GM23338 (cell line): ENCODE measurements around the gene ECD. TPM values are rescaled to one million over a fixed set of nuclear protein-coding genes. Genes with fewer than 3 reads are reported as not detected.

Experiments used
- ATAC-seq: fragments of 200-7000 bp; cut with Tn5 transposase; 3 replicates; pipeline ENCODE4 v1.9.1; 2020
- DNase-seq: peaks from one replicate; pipeline ENCODE4 v3.0.0-alpha.2; 2015; ENCODE audit warnings: low spot score
- H2AFZ ChIP-seq: fragments of 200-600 bp; sonication (generic); 2 replicates; pipeline ENCODE4 v1.8.0; 2016; ENCODE audit warnings: antibody characterized with exemption, mild to moderate bottlenecking, moderate library complexity
- H3F3A ChIP-seq: fragments of 200-600 bp; sonication (generic); replicated peaks from 2 replicates; pipeline ENCODE4 v1.8.0; 2017; ENCODE audit warnings: antibody characterized with exemption, mixed run types, low read depth
- H3K27ac ChIP-seq: fragments of 200-600 bp; sonication (generic); 2 replicates; pipeline ENCODE4 v1.6.1; 2016; ENCODE audit warnings: low read depth
- H3K27me3 ChIP-seq: fragments of 200-600 bp; sonication (generic); 2 replicates; pipeline ENCODE4 v1.8.0; 2016; ENCODE audit warnings: mild to moderate bottlenecking, mixed run types, moderate library complexity; ENCODE audit not compliant: insufficient read depth
- H3K36me3 ChIP-seq: fragments of 200-600 bp; sonication (generic); 2 replicates; pipeline ENCODE4 v1.8.0; 2016; ENCODE audit warnings: mild to moderate bottlenecking; ENCODE audit not compliant: insufficient read depth
- H3K4me1 ChIP-seq: fragments of 200-600 bp; sonication (generic); 2 replicates; pipeline ENCODE4 v1.8.0; 2016; ENCODE audit warnings: mild to moderate bottlenecking, moderate library complexity; ENCODE audit not compliant: insufficient read depth
- H3K4me2 ChIP-seq: fragments of 200-600 bp; sonication (generic); 2 replicates; pipeline ENCODE4 v1.7.1; 2017; ENCODE audit warnings: mixed run types
- H3K4me3 ChIP-seq: fragments of 200-600 bp; sonication (generic); 2 replicates; pipeline ENCODE4 v1.6.1; 2016; ENCODE audit warnings: mixed run types
- H3K79me2 ChIP-seq: fragments of 200-600 bp; sonication (generic); replicated peaks from 2 replicates; pipeline ENCODE4 v1.8.0; 2017; ENCODE audit warnings: mild to moderate bottlenecking; ENCODE audit not compliant: insufficient read depth
- H3K9me2 ChIP-seq: fragments of 200-600 bp; sonication (generic); 2 replicates; pipeline ENCODE4 v1.8.0; 2017; ENCODE audit not compliant: insufficient read depth
- H4K20me1 ChIP-seq: fragments of 200-600 bp; sonication (generic); replicated peaks from 2 replicates; pipeline ENCODE4 v1.8.0; 2017; ENCODE audit warnings: mild to moderate bottlenecking; ENCODE audit not compliant: insufficient read depth
- H3K27ac Mint-ChIP-seq: 2 replicates; pipeline ENCODE4 v1.8.0; 2020; ENCODE audit warnings: inconsistent platforms, mild to moderate bottlenecking, moderate library complexity, mixed read lengths
- H3K27me3 Mint-ChIP-seq: 3 replicates; pipeline ENCODE4 v1.8.0; 2022; ENCODE audit warnings: low read depth, mild to moderate bottlenecking, moderate library complexity, mixed read lengths, inconsistent platforms; ENCODE audit not compliant: insufficient read depth, poor library complexity
- H3K36me3 Mint-ChIP-seq: 3 replicates; pipeline ENCODE4 v1.8.0; 2021; ENCODE audit warnings: low read depth, mild to moderate bottlenecking, inconsistent platforms, moderate library complexity, mixed read lengths
- H3K4me1 Mint-ChIP-seq: 3 replicates; pipeline ENCODE4 v1.8.0; 2020; ENCODE audit warnings: mild to moderate bottlenecking, inconsistent platforms, mixed read lengths
- H3K4me3 Mint-ChIP-seq: 3 replicates; pipeline ENCODE4 v1.8.0; 2021; ENCODE audit warnings: moderate library complexity, mild to moderate bottlenecking, inconsistent platforms, mixed read lengths
- H3K9me3 Mint-ChIP-seq: 3 replicates; pipeline ENCODE4 v1.8.0; 2020; ENCODE audit warnings: moderate library complexity, mild to moderate bottlenecking, inconsistent platforms, mixed read lengths
- CREB1 ChIP-seq: fragments of 250-450 bp; sonication (Bioruptor Pico); IDR thresholded peaks from 2 replicates; pipeline ENCODE4 v1.5.0; 2020; ENCODE audit warnings: low read depth, mild to moderate bottlenecking, moderate library complexity
- EZH2 ChIP-seq: fragments of 200-600 bp; sonication (generic); IDR thresholded peaks from one replicate; pipeline ENCODE4 v1.8.0; 2017; ENCODE audit warnings: antibody characterized with exemption, mild to moderate bottlenecking, low read depth; ENCODE audit not compliant: unreplicated experiment
- JUNB ChIP-seq: IDR thresholded peaks from one replicate; pipeline ENCODE4 v1.6.1; 2016; ENCODE audit warnings: antibody characterized with exemption; ENCODE audit not compliant: unreplicated experiment
- NANOG ChIP-seq: IDR thresholded peaks from 2 replicates; pipeline ENCODE4 v1.6.1; 2016; ENCODE audit warnings: antibody characterized with exemption, borderline replicate concordance
- POLR2AphosphoS5 ChIP-seq: IDR thresholded peaks from 2 replicates; pipeline ENCODE4 v1.6.1; 2016; ENCODE audit warnings: antibody characterized with exemption, low read depth
- STAT1 ChIP-seq: IDR thresholded peaks from one replicate; pipeline ENCODE4 v1.6.1; 2016; ENCODE audit warnings: antibody characterized with exemption; ENCODE audit not compliant: unreplicated experiment
- ZNF114 ChIP-seq: fragments of 250-450 bp; sonication (Bioruptor Pico); IDR thresholded peaks from 2 replicates; pipeline ENCODE4 v1.5.0; 2020; ENCODE audit warnings: mild to moderate bottlenecking, moderate library complexity
- ZNF331 ChIP-seq: fragments of 250-450 bp; sonication (Bioruptor Pico); IDR thresholded peaks from 2 replicates; pipeline ENCODE4 v1.5.0; 2020; ENCODE audit warnings: low read depth, mild to moderate bottlenecking, moderate library complexity
- polyA plus RNA-seq: library from polyadenylated mRNA; unstranded; fragments of >200 nt; fragmentation: Nextera tagmentation; extraction: Ambion mirVana; gene quantifications from 2 replicates; pipeline ENCODE4 v1.2.1, GENCODE V29; 2016
- total RNA-seq: library from RNA; depleted of rRNA; stranded (reverse); fragments of >200 nt; shearing (Covaris generic); gene quantifications from 2 replicates; pipeline ENCODE4 v1.2.3, GENCODE V29; 2014
- TF ChIP-seq, protein P1 (sequence below): IDR thresholded peaks from 2 replicates; pipeline ENCODE4 v1.6.1; 2016; ENCODE audit warnings: antibody characterized with exemption
- TF ChIP-seq, protein P2 (sequence below): IDR thresholded peaks from one replicate; pipeline ENCODE4 v1.6.1; 2018; ENCODE audit warnings: antibody characterized with exemption; ENCODE audit not compliant: unreplicated experiment

The ECD gene
- total and polyA plus RNA-seq, 2 experiments from 2014 or later = 37.8 to 56.6 TPM

GRCh38 chr10:73119457-73119856 lies 48.4 kb downstream of the ECD start:
- Histone ChIP-seq H3K4me2 (no peak overlapping the region), H3K4me1 (peaks cover 3% of the 10 kb centered on the region; the same call in 1 of the 2 replicates), H3K4me3 (no peak overlapping the region), H3K79me2 (no peaks in the 10 kb centered on the region), H3K27ac (no peak overlapping the region), H2AFZ (no peak overlapping the region), H3K36me3 (no peaks in the 10 kb centered on the region), H4K20me1 (no peaks in the 10 kb centered on the region), H3K9me2 (no peaks in the 10 kb centered on the region), H3K27me3 (no peaks in the 10 kb centered on the region), H3F3A (peaks cover 4% of the 10 kb centered on the region; the same call in 1 of the 2 replicates)
- Mint-ChIP-seq H3K4me1 (peaks cover 7% of the 10 kb centered on the region; the same call in 2 of the 3 replicates), H3K4me3 (no peak overlapping the region), H3K27me3 (peaks cover 4% of the 10 kb centered on the region), H3K36me3 (peaks cover 10% of the 10 kb centered on the region; the same call in 2 of the 3 replicates), H3K27ac (0 out of 2 replicates have a peak overlapping the region, but pooled peaks have one; percentile 6), H3K9me3 (no peaks in the 10 kb centered on the region)
- no peak for TF ChIP-seq JUNB
- no peak for TF ChIP-seq EZH2
- ATAC-seq (no peak), DNase-seq (no peak)

DNA sequence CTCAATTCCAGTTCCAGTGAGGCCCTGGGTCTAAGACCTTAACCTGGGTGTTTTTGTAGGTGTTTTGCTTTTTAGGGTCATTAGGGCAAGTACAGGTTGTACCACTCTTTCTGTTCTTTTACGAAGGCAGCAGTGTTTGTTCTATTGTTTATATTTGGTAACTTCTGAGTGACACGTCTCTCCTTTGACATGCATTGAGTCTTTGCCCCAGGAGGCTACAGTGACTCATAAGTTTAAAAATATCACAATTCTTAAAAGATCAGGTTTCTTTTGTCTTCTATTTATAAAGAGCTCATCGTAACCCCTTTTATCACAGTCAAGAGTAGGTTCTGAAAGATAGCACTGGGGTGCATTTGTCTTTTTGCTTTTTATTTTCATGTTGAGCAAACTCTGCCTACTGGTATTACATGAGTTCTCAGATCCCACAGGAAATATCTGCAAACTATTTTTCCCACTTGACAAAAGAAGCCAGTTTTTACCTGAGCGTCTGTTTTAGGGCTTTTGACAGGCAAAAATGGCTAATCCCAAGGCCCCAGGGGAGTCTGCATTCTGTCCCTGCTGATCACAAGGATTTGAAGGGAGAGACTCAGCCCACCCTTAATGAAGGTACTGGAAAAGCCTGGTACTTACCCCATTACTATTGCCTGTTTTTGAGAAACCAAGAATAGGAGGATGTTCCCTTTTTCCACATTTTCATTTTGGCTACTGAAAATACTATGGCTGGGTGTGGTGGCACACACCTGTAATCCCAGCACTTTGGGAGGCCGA lies 49.6 kb downstream of the ECD start:
- H3K9me2 ChIP-seq = no peaks in the 10 kb centered on the region
- H3K27ac ChIP-seq = no peak overlapping the region; the same call in 1 of the 2 replicates
- peaks cover 4% of the 10 kb centered on the region for H3K27me3 Mint-ChIP-seq
- peak; percentile 85 for ATAC-seq
- no peaks in the 10 kb centered on the region for H3K27me3 ChIP-seq
- no peak overlapping the region for H3K4me2 ChIP-seq
- no peak overlapping the region for H2AFZ ChIP-seq
- H3K36me3 Mint-ChIP-seq = peaks cover 10% of the 10 kb centered on the region; the same call in 2 of the 3 replicates
- H3K4me3 Mint-ChIP-seq = no peak overlapping the region
- H3K4me1 ChIP-seq = peaks cover 3% of the 10 kb centered on the region; the same call in 1 of the 2 replicates
- H3K27ac Mint-ChIP-seq = peak overlapping the region; percentile 67; the same call in 1 of the 2 replicates
- no peaks in the 10 kb centered on the region for H4K20me1 ChIP-seq
- no peaks in the 10 kb centered on the region for H3K79me2 ChIP-seq
- H3K9me3 Mint-ChIP-seq = no peaks in the 10 kb centered on the region
- DNase-seq = no peak
- no peak overlapping the region for H3K4me3 ChIP-seq
- peaks cover 7% of the 10 kb centered on the region; the same call in 2 of the 3 replicates for H3K4me1 Mint-ChIP-seq
- peaks cover 4% of the 10 kb centered on the region; the same call in 1 of the 2 replicates for H3F3A ChIP-seq
- H3K36me3 ChIP-seq = no peaks in the 10 kb centered on the region
- TF ChIP-seq ZNF331 (CRISPR knock-in tag) (no peak), ZNF114 (no peak), STAT1 (no peak), NANOG (no peak), JUNB (no peak), EZH2 (no peak), POLR2AphosphoS5 (no peak), CREB1 (no peak)
- TF ChIP-seq, protein P1, sequence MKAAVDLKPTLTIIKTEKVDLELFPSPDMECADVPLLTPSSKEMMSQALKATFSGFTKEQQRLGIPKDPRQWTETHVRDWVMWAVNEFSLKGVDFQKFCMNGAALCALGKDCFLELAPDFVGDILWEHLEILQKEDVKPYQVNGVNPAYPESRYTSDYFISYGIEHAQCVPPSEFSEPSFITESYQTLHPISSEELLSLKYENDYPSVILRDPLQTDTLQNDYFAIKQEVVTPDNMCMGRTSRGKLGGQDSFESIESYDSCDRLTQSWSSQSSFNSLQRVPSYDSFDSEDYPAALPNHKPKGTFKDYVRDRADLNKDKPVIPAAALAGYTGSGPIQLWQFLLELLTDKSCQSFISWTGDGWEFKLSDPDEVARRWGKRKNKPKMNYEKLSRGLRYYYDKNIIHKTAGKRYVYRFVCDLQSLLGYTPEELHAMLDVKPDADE = no peak
- TF ChIP-seq, protein P2, sequence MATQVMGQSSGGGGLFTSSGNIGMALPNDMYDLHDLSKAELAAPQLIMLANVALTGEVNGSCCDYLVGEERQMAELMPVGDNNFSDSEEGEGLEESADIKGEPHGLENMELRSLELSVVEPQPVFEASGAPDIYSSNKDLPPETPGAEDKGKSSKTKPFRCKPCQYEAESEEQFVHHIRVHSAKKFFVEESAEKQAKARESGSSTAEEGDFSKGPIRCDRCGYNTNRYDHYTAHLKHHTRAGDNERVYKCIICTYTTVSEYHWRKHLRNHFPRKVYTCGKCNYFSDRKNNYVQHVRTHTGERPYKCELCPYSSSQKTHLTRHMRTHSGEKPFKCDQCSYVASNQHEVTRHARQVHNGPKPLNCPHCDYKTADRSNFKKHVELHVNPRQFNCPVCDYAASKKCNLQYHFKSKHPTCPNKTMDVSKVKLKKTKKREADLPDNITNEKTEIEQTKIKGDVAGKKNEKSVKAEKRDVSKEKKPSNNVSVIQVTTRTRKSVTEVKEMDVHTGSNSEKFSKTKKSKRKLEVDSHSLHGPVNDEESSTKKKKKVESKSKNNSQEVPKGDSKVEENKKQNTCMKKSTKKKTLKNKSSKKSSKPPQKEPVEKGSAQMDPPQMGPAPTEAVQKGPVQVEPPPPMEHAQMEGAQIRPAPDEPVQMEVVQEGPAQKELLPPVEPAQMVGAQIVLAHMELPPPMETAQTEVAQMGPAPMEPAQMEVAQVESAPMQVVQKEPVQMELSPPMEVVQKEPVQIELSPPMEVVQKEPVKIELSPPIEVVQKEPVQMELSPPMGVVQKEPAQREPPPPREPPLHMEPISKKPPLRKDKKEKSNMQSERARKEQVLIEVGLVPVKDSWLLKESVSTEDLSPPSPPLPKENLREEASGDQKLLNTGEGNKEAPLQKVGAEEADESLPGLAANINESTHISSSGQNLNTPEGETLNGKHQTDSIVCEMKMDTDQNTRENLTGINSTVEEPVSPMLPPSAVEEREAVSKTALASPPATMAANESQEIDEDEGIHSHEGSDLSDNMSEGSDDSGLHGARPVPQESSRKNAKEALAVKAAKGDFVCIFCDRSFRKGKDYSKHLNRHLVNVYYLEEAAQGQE = no peak
